ENCODE measurements around the gene AARS2.

GRCh38 chr6:44258921-44259320 is 54.2 kb downstream of the AARS2 start:
- TF ChIP-seq CTCF (IDR thresholded peaks at IDR 0.05) (no peak), MAX (CRISPR knock-in tag; IDR thresholded peaks at IDR 0.05) (no peak), TEAD4 (CRISPR knock-in tag; IDR thresholded peaks at IDR 0.05) (no peak), ATF3 (CRISPR knock-in tag; conservative IDR thresholded peaks at IDR 0.05) (no peak), NR3C1 (CRISPR knock-in tag; conservative IDR thresholded peaks at IDR 0.05; ENCODE audit: low read depth) (no peak), NR2C2 (CRISPR knock-in tag; IDR thresholded peaks at IDR 0.05) (no peak), ZNF317 (CRISPR knock-in tag; IDR thresholded peaks at IDR 0.05; ENCODE audit: borderline replicate concordance, low read depth) (no peak)
